HPDE6-E6E7 (cell line): Measurements from ENCODE around the gene GATA1.
A peak's percentile ranks its signal among the peaks of the same experiment; 100 is the strongest.

Experiments
- DNase-seq: peaks from one replicate; pipeline ENCODE4 v3.0.0; 2011; ENCODE audit warnings: missing footprints; ENCODE audit errors: extremely low spot score

GATA1 gene

GRCh38 chrX:48786341-48786800 is at the start of gene GATA1:
Gene GATA1 (plus strand): TSS chrX:48786590. CDS start chrX:48791110, 4,520 bp downstream.
- no peak for DNase-seq

GRCh38 chrX:48736878-48737212 is 49.5 kb upstream of the GATA1 start:
- no peak for DNase-seq

GRCh38 chrX:48737213-48737938 is 49.0 kb upstream of the GATA1 start:
- DNase-seq = peak; percentile 90

GRCh38 chrX:48737940-48738339 is 48.5 kb upstream of the GATA1 start:
- no peak for DNase-seq

- no peak for DNase-seq
Measured at GRCh38 chrX:48741834-48742233, 44.6 kb upstream of the GATA1 start.

GRCh38 chrX:48745222-48745621 is 41.2 kb upstream of the GATA1 start:
- no peak for DNase-seq

- DNase-seq = no peak
Measured at GRCh38 chrX:48747415-48748016, 38.9 kb upstream of the GATA1 start.

GRCh38 chrX:48749182-48749581 is 37.2 kb upstream of the GATA1 start:
- DNase-seq = no peak

- DNase-seq = no peak
Measured at GRCh38 chrX:48751343-48751742, 35.0 kb upstream of the GATA1 start.

GRCh38 chrX:48752498-48752897 is 33.9 kb upstream of the GATA1 start:
- no peak for DNase-seq

- DNase-seq = no peak
Measured at GRCh38 chrX:48753708-48754228, 32.6 kb upstream of the GATA1 start.

GRCh38 chrX:48754238-48754637 is 32.2 kb upstream of the GATA1 start:
- no peak for DNase-seq

GRCh38 chrX:48761674-48762471 is 24.5 kb upstream of the GATA1 start, which contains the start of gene GLOD5:
Gene GLOD5 (plus strand): TSS chrX:48761747. CDS start chrX:48761791, 44 bp downstream.
- peak; percentile 54 for DNase-seq

- DNase-seq = no peak
Measured at GRCh38 chrX:48769230-48769629, 17.2 kb upstream of the GATA1 start.

GRCh38 chrX:48770296-48770695 is 16.1 kb upstream of the GATA1 start:
- DNase-seq = no peak

GRCh38 chrX:48772602-48773001 is 13.8 kb upstream of the GATA1 start:
- no peak for DNase-seq

GRCh38 chrX:48776818-48777439 is 9.5 kb upstream of the GATA1 start:
- no peak for DNase-seq

- DNase-seq = no peak
Measured at GRCh38 chrX:48779399-48779798, 7.0 kb upstream of the GATA1 start.

GRCh38 chrX:48781705-48782104 is 4.7 kb upstream of the GATA1 start:
- DNase-seq = no peak

GRCh38 chrX:48782216-48782615 is 4.2 kb upstream of the GATA1 start:
- DNase-seq = no peak

GRCh38 chrX:48782795-48783194 is 3.6 kb upstream of the GATA1 start:
- no peak for DNase-seq

- no peak for DNase-seq
Measured at GRCh38 chrX:48784726-48785125, 1.7 kb upstream of the GATA1 start.
